ENCODE measurements around the gene PCSK2. TPM values are rescaled to one million over a fixed set of nuclear protein-coding genes. Genes with fewer than 3 reads are reported as not detected.

Gene PCSK2
- total RNA-seq, 1 experiment from 2014 or later = not detected

GRCh38 chr20:17501701-17502100 is 274.9 kb downstream of the PCSK2 start:
- Histone ChIP-seq H3K4me1 (peaks cover 12% of the 10 kb centered on the region; the same call in 1 of the 2 replicates), H3K36me3 (ENCODE audit: control insufficient read depth, insufficient read depth, low read length) (no peaks in the 10 kb centered on the region), H3K4me3 (ENCODE audit: low read depth, low read length) (no peak overlapping the region), H3K9me3 (no peaks in the 10 kb centered on the region), H3K27me3 (replicated peaks; ENCODE audit: control insufficient read depth, insufficient read depth, low read length) (no peaks in the 10 kb centered on the region)
- no peak overlapping the region for H3K27ac Mint-ChIP-seq (ENCODE audit: unreplicated experiment)
- ChIA-PET CTCF (no interaction called here), POLR2A (no interaction called here)
- H3K4me1 Mint-ChIP-seq (ENCODE audit: low read depth, unreplicated experiment) = peaks cover 18% of the 10 kb centered on the region
- DNase-seq = no peak
- no peaks in the 10 kb centered on the region for H3K36me3 Mint-ChIP-seq (ENCODE audit: insufficient read depth, unreplicated experiment)
- BruUV-seq (replicated peaks) = no TSS peak
- intact Hi-C loops (cut with micrococcal nuclease; ENCODE audit: unreplicated experiment) = loop anchor here (10.0 kb wide), 1 partner anchor 393 kb away; no protein-coding TSS in a partner anchor
- H3K4me3 Mint-ChIP-seq (ENCODE audit: unreplicated experiment) = no peak overlapping the region
- TF ChIP-seq CTCF (IDR thresholded peaks at IDR 0.05; ENCODE audit: insufficient read depth in 1 of 2, low read depth in 1 of 2, low read length in 1 of 2, severe bottlenecking in 1 of 2, unreplicated experiment in 1 of 2) = no peak
- H3K27me3 Mint-ChIP-seq (ENCODE audit: insufficient read depth, unreplicated experiment) = no peaks in the 10 kb centered on the region
- no peaks in the 10 kb centered on the region for H3K9me3 Mint-ChIP-seq (ENCODE audit: unreplicated experiment)

GRCh38 chr20:17502105-17502504 is 275.3 kb downstream of the PCSK2 start:
- H3K27ac Mint-ChIP-seq (ENCODE audit: unreplicated experiment) = no peak overlapping the region
- H3K27me3 ChIP-seq (replicated peaks; ENCODE audit: control insufficient read depth, insufficient read depth, low read length) = no peaks in the 10 kb centered on the region
- no peaks in the 10 kb centered on the region for H3K36me3 ChIP-seq (ENCODE audit: control insufficient read depth, insufficient read depth, low read length)
- H3K9me3 Mint-ChIP-seq (ENCODE audit: unreplicated experiment) = no peaks in the 10 kb centered on the region
- peaks cover 18% of the 10 kb centered on the region for H3K4me1 Mint-ChIP-seq (ENCODE audit: low read depth, unreplicated experiment)
- intact Hi-C loops (cut with micrococcal nuclease; ENCODE audit: unreplicated experiment) = loop anchor here (10.0 kb wide), 1 partner anchor 393 kb away; no protein-coding TSS in a partner anchor
- no peaks in the 10 kb centered on the region for H3K9me3 ChIP-seq
- H3K4me3 ChIP-seq (ENCODE audit: low read depth, low read length) = no peak overlapping the region
- ChIA-PET CTCF (no interaction called here), POLR2A (no interaction called here)
- no peak for TF ChIP-seq CTCF (IDR thresholded peaks at IDR 0.05; ENCODE audit: insufficient read depth in 1 of 2, low read depth in 1 of 2, low read length in 1 of 2, severe bottlenecking in 1 of 2, unreplicated experiment in 1 of 2)
- H3K27me3 Mint-ChIP-seq (ENCODE audit: insufficient read depth, unreplicated experiment) = no peaks in the 10 kb centered on the region
- H3K4me3 Mint-ChIP-seq (ENCODE audit: unreplicated experiment) = no peak overlapping the region
- H3K4me1 ChIP-seq = peaks cover 12% of the 10 kb centered on the region; the same call in 1 of the 2 replicates
- DNase-seq = no peak
- no TSS peak for BruUV-seq (replicated peaks)
- H3K36me3 Mint-ChIP-seq (ENCODE audit: insufficient read depth, unreplicated experiment) = no peaks in the 10 kb centered on the region

- CTCF ChIA-PET = interaction anchor here (1.5 to 2.2 kb wide), 4 partner anchors 10 to 66 kb away, joined by 3 to 9 read pairs (median 6); partner anchors contain the start of gene DSTN
- Histone ChIP-seq H3K4me1 (peaks cover 12% of the 10 kb centered on the region; the same call in 1 of the 2 replicates), H3K9me3 (no peaks in the 10 kb centered on the region), H3K4me3 (ENCODE audit: low read depth, low read length) (no peak overlapping the region), H3K36me3 (ENCODE audit: control insufficient read depth, insufficient read depth, low read length) (no peaks in the 10 kb centered on the region), H3K27me3 (replicated peaks; ENCODE audit: control insufficient read depth, insufficient read depth, low read length) (no peaks in the 10 kb centered on the region)
- BruUV-seq (replicated peaks) = no TSS peak
- H3K27ac Mint-ChIP-seq (ENCODE audit: unreplicated experiment) = no peak overlapping the region
- H3K4me3 Mint-ChIP-seq (ENCODE audit: unreplicated experiment) = no peak overlapping the region
- intact Hi-C loops (cut with micrococcal nuclease; ENCODE audit: unreplicated experiment) = loop anchor here (1.0 to 10.0 kb wide), 4 partner anchors 15 to 391 kb away; no protein-coding TSS in a partner anchor
- H3K9me3 Mint-ChIP-seq (ENCODE audit: unreplicated experiment) = no peaks in the 10 kb centered on the region
- H3K4me1 Mint-ChIP-seq (ENCODE audit: low read depth, unreplicated experiment) = peaks cover 18% of the 10 kb centered on the region
- POLR2A ChIA-PET = no interaction called here
- DNase-seq = no peak
- no peaks in the 10 kb centered on the region for H3K27me3 Mint-ChIP-seq (ENCODE audit: insufficient read depth, unreplicated experiment)
- H3K36me3 Mint-ChIP-seq (ENCODE audit: insufficient read depth, unreplicated experiment) = no peaks in the 10 kb centered on the region
- no peak for TF ChIP-seq CTCF (IDR thresholded peaks at IDR 0.05; ENCODE audit: insufficient read depth in 1 of 2, low read depth in 1 of 2, low read length in 1 of 2, severe bottlenecking in 1 of 2, unreplicated experiment in 1 of 2)
Measured at GRCh38 chr20:17503301-17504065, 276.6 kb downstream of the PCSK2 start.
